ENCODE data around the gene DYDC2.

DNA sequence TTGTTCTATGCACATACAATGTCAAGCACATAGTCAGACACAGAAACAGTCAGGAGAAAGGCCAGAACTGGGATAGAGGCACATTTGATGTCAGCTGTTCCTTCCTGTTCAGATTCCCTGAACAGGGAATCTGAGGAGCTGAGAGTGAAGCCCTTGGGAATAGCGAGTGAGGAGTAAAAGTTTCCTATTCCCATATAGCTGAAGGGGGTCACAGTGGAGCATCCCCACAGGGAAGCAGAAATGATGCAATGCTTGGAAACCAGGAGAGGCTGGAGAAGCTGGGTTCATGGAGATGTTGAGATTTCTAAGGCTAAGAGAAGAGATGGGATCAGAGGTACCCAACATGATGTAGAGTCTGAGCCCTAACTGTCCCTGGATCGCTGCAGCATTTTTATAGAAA, 40.4 kb downstream of the DYDC2 start:
- TF ChIP-seq, protein P1, sequence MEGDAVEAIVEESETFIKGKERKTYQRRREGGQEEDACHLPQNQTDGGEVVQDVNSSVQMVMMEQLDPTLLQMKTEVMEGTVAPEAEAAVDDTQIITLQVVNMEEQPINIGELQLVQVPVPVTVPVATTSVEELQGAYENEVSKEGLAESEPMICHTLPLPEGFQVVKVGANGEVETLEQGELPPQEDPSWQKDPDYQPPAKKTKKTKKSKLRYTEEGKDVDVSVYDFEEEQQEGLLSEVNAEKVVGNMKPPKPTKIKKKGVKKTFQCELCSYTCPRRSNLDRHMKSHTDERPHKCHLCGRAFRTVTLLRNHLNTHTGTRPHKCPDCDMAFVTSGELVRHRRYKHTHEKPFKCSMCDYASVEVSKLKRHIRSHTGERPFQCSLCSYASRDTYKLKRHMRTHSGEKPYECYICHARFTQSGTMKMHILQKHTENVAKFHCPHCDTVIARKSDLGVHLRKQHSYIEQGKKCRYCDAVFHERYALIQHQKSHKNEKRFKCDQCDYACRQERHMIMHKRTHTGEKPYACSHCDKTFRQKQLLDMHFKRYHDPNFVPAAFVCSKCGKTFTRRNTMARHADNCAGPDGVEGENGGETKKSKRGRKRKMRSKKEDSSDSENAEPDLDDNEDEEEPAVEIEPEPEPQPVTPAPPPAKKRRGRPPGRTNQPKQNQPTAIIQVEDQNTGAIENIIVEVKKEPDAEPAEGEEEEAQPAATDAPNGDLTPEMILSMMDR (conservative IDR thresholded peaks at IDR 0.05; ENCODE audit: low read length), result no peak
- TF ChIP-seq EZH2phosphoT487 (IDR thresholded peaks at IDR 0.05; ENCODE audit: borderline replicate concordance), result no peak

Data from Loucy (cell line).